GM12892 (cell line): ENCODE results near the gene BCL3.

Experiments used
- POLR2A ChIP-seq: IDR thresholded peaks from 2 replicates; pipeline ENCODE4 v1.6.1; 2011; ENCODE audit warnings: low read depth, low read length, control low read depth
- POLR2AphosphoS5 ChIP-seq: IDR thresholded peaks from 2 replicates; pipeline ENCODE4 v1.6.1; 2011; ENCODE audit warnings: low read depth, low read length, control low read depth

DNA sequence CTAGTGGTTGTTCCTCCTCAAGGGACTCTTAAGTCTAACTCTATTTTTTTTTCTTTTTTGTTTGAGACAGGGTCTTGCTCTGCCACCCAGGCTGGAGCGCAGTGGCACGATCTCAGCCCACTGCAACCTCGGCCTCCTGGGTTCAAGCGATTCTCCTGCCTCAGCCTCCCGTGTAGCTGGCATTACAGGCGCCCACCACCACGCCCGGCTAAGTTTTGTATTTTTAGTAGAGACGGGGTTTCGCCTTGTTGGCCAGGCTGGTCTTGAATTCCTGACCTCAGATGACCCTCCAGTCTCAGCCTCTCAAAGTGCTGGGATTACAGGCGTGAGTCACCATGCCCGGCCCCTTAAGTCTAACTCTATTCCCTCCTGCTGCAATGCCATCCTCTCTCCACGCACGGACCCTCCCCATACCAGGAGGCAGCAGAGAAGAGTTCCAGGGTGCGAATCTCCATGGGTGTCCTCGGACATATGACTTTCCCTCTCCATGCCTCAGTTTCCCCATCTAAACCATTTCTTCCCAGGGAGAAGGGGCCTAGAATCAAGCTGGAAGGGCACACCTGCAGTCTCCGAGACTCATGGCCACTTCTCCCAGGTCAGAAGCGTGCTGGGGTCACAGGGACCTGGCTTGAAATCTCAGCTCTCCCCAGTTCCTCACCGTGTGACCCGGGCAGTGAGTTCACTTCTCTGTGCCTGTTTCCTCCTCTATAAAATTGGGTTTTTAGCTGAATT is 6.0 kb upstream of the BCL3 start:
- TF ChIP-seq POLR2AphosphoS5, result no peak
- no peak for TF ChIP-seq POLR2A
